Cardiac fibroblast (primary cell): ENCODE data around the gene ZNF396.

Experiments
- DNase-seq, 2 donors: peaks; one replicate each; pipeline versions ENCODE4 v3.0.0 to v3.0.0-alpha.2; 2010; ENCODE audit warnings: low read depth in 2 of 2
- H3K4me3 ChIP-seq, 2 donors: replicated peaks in 1 of 2; 1 replicate in 1 of 2; 2 replicates in 1 of 2; pipeline ENCODE4 v1.5.1; 2011; ENCODE audit warnings: low read depth in 2 of 2, low read length in 2 of 2, mild to moderate bottlenecking in 2 of 2, moderate library complexity in 1 of 2
- TF ChIP-seq, protein P1 (sequence below): IDR thresholded peaks from one replicate; pipeline ENCODE4 v1.5.1; 2011; ENCODE audit warnings: low read depth, mild to moderate bottlenecking, low read length, inconsistent platforms

The ZNF396 gene

DNA sequence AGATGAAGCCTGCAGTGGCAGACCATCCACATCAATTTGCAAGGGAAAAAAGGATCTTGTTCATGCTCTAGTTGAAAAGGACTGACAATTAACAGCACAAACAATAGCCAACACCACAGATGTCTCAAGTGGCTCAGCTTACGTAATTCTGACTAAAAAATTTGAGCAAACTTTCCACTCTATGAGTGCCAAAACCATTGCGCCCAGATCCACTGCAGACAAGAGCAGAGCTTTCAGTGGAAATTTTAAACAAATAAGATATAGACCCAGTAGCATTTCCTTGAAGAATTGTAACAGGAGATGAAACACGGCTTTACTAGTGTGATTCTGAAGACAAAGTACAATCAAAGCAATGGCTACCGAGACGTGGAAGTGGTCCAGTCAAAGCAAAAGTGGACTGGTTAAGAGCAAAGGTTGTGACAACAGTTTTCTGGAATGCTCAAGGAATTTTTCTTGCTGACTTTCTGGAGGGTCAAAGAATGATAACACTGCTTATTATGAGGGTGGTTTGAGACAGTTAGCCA is 12.0 kb upstream of the ZNF396 start:
- DNase-seq = peak; percentile 73 to 76
- H3K4me3 ChIP-seq = no peak overlapping the region
- TF ChIP-seq, protein P1, sequence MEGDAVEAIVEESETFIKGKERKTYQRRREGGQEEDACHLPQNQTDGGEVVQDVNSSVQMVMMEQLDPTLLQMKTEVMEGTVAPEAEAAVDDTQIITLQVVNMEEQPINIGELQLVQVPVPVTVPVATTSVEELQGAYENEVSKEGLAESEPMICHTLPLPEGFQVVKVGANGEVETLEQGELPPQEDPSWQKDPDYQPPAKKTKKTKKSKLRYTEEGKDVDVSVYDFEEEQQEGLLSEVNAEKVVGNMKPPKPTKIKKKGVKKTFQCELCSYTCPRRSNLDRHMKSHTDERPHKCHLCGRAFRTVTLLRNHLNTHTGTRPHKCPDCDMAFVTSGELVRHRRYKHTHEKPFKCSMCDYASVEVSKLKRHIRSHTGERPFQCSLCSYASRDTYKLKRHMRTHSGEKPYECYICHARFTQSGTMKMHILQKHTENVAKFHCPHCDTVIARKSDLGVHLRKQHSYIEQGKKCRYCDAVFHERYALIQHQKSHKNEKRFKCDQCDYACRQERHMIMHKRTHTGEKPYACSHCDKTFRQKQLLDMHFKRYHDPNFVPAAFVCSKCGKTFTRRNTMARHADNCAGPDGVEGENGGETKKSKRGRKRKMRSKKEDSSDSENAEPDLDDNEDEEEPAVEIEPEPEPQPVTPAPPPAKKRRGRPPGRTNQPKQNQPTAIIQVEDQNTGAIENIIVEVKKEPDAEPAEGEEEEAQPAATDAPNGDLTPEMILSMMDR = no peak

DNA sequence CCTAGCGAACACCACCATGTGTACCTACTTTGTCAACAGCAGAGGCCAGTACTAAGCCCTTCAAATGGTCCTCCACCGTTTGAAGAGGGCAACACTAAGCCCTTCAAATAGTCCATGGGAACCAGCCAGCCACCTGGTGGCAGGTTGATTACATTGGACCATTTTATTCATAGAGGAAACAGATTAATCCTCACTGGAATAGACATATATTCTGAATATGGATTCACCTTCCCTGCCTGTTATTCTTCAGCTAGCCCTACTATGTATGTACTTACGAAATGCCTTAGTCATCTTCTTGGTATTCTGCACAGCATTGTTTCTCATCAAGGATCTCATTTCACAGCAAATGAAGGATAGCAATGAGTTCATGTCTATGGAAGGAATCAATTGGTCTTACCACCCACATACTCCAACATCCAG is 10.0 kb upstream of the ZNF396 start:
- DNase-seq = peak in 1 of 2 donors; percentile 65
- no peak overlapping the region for H3K4me3 ChIP-seq
- TF ChIP-seq, protein P1 = peak; percentile 32

GRCh38 chr18:35386600-35387100 is 9.5 kb upstream of the ZNF396 start:
- DNase-seq = peak; percentile 92 to 95
- H3K4me3 ChIP-seq = no peak overlapping the region
- TF ChIP-seq, protein P1 = peak; percentile 93

GRCh38 chr18:35383136-35383535 is 6.0 kb upstream of the ZNF396 start:
- DNase-seq = no peak
- no peak overlapping the region for H3K4me3 ChIP-seq
- TF ChIP-seq, protein P1 = no peak

DNA sequence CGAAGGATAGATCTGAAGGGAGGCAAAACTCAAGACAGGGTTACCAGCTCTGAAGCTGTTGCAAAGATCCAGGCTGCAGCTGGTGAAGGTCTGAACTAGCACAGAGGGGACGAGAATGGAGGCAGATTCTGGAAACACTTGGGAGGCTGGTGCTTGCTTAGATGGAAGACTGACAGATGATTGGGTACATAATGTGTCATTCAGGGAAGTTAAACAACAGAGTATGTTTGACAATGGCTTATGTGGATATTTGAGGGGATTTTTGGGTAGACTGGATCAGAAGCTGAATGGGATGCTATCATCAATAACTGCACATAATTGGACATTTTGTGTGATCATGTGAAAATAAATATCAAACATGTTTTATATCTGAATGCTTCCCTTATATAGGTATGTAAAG is 2.3 kb upstream of the ZNF396 start:
- TF ChIP-seq, protein P1 = no peak
- no peak overlapping the region for H3K4me3 ChIP-seq

DNA sequence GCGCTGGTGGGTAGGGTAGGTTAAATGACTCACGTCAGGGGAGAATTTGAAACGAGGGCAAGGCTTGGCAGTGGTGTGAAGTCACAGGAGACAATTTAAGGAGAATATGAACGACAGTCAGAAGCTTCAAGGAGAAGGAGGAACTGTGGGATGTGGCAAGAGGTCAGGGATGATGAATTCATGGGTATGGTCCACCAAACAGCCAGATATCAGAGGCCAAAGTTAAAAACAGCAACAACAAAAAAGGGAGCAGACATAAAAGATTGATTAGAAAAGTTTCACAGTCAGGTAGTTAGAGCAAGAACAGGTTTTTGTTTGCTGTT is 1.4 kb upstream of the ZNF396 start:
- no peak for DNase-seq
- no peak overlapping the region for H3K4me3 ChIP-seq
- TF ChIP-seq, protein P1 = no peak

More for the DNA sequence above, 2.3 kb upstream of the ZNF396 start:
- no peak for DNase-seq
